ENCODE data around the gene DGAT2. TPM values are rescaled to one million over a fixed set of nuclear protein-coding genes. Genes with fewer than 3 reads are reported as not detected.

DGAT2 gene
- total RNA-seq, 2 experiments from 2014 or later = 1.6 to 1.9 TPM

- Mint-ChIP-seq H3K27ac (no peak overlapping the region), H3K4me3 (no peak overlapping the region), H3K9me3 (no peaks in the 10 kb centered on the region), H3K27me3 (no peaks in the 10 kb centered on the region), H3K4me1 (peaks cover 21% of the 10 kb centered on the region), H3K36me3 (peaks cover 14% of the 10 kb centered on the region)
- DNase-seq = no peak
These were observed 71.9 kb downstream of the DGAT2 start for GRCh38 chr11:75840522-75840921.

- H3K4me1 Mint-ChIP-seq = peaks cover 21% of the 10 kb centered on the region
- H3K4me3 Mint-ChIP-seq = no peak overlapping the region
- H3K36me3 Mint-ChIP-seq = peaks cover 19% of the 10 kb centered on the region
- no peaks in the 10 kb centered on the region for H3K9me3 Mint-ChIP-seq
- DNase-seq = no peak
- H3K27me3 Mint-ChIP-seq = no peaks in the 10 kb centered on the region
- H3K27ac Mint-ChIP-seq = no peak overlapping the region
These were observed 73.2 kb downstream of the DGAT2 start for GRCh38 chr11:75841739-75842138.

GRCh38 chr11:75845324-75845723 lies 76.7 kb downstream of the DGAT2 start:
- H3K27me3 Mint-ChIP-seq = no peaks in the 10 kb centered on the region
- peaks cover 23% of the 10 kb centered on the region for H3K36me3 Mint-ChIP-seq
- H3K9me3 Mint-ChIP-seq = no peaks in the 10 kb centered on the region
- no peak for DNase-seq
- H3K27ac Mint-ChIP-seq = no peak overlapping the region
- peaks cover 17% of the 10 kb centered on the region for H3K4me1 Mint-ChIP-seq
- H3K4me3 Mint-ChIP-seq = no peak overlapping the region

GRCh38 chr11:75849894-75850293 lies 81.3 kb downstream of the DGAT2 start:
- Mint-ChIP-seq H3K27ac (no peak overlapping the region), H3K4me1 (peaks cover 12% of the 10 kb centered on the region), H3K9me3 (no peaks in the 10 kb centered on the region), H3K27me3 (no peaks in the 10 kb centered on the region), H3K4me3 (no peak overlapping the region), H3K36me3 (peaks cover 22% of the 10 kb centered on the region)
- DNase-seq = no peak

- Mint-ChIP-seq H3K36me3 (peaks cover 21% of the 10 kb centered on the region), H3K4me1 (peaks cover 9% of the 10 kb centered on the region), H3K27me3 (no peaks in the 10 kb centered on the region), H3K4me3 (no peak overlapping the region), H3K27ac (no peak overlapping the region), H3K9me3 (no peaks in the 10 kb centered on the region)
- DNase-seq = no peak
These were observed 82.2 kb downstream of the DGAT2 start for GRCh38 chr11:75850787-75851186.

Other genes starting within 250 kb of the DGAT2 start
- 1 to 10 TPM; 5.9 to 6.6 TPM for gene GDPD5, start 242.8 kb upstream of the DGAT2 start, total RNA-seq
- 10 to 100 TPM; 18.9 to 19.4 TPM for gene SERPINH1, start 206.5 kb upstream of the DGAT2 start, total RNA-seq
- not detected for gene MAP6, start 99.7 kb upstream of the DGAT2 start, total RNA-seq
- gene MOGAT2, start 50.9 kb upstream of the DGAT2 start, total RNA-seq = not detected
- 10 to 100 TPM; 16.8 to 17.7 TPM for gene UVRAG, start 46.4 kb downstream of the DGAT2 start, total RNA-seq

Data from activated naive CD8-positive, alpha-beta T cell treated with anti-CD3 and anti-CD28 coated beads for 36 hours (primary cell).